ENCODE measurements around the gene ADGRD1. TPM values are rescaled to one million over a fixed set of nuclear protein-coding genes. Genes with fewer than 3 reads are reported as not detected.

ADGRD1 gene
- polyA plus RNA-seq, 1 of the 3 experiments (the other 2 are of a cell fraction), result not detected

DNA sequence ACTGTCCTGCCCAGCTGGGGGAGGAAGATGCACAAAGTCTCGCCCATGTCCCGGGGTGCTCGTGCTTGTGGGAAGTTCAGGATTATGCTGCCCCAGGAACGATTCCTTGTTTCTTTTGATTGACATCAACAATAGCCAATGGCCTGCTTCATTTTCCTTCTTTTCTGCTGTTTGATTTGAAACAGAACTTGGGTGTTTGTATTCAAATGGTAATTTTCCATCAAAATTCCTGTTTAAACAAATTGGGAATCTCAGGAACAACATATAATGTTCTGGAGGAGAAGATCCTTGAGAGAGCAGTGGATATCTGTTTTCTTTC, 97.4 kb downstream of the ADGRD1 start:
- no peak overlapping the region for H2AFZ ChIP-seq (ENCODE audit: low read depth)
- ChIA-PET POLR2A (no interaction called here), CTCF (no interaction called here)
- H4K20me1 ChIP-seq (ENCODE audit: insufficient read depth), result no peaks in the 10 kb centered on the region
- WGBS (ENCODE audit: low lambda C conversion rate), result 39% methylated on average over 4 of the region's 4 CpGs
- TF ChIP-seq USF2 (IDR thresholded peaks at IDR 0.05; ENCODE audit: borderline replicate concordance, low read depth, low read length), result no peak
- no peak for TF ChIP-seq GABPA (IDR thresholded peaks at IDR 0.05; ENCODE audit: low read depth)
- no peak for TF ChIP-seq SMC3 (IDR thresholded peaks at IDR 0.05; ENCODE audit: low read depth, low read length)
- TF ChIP-seq FOSL2 (IDR thresholded peaks at IDR 0.05; ENCODE audit: borderline replicate concordance, low read depth), result no peak
- no peak for TF ChIP-seq RAD21 (IDR thresholded peaks at IDR 0.05; ENCODE audit: low read length)
- no peak for TF ChIP-seq MAX (IDR thresholded peaks at IDR 0.05; ENCODE audit: low read depth)
- TF ChIP-seq MXI1 (IDR thresholded peaks at IDR 0.05; ENCODE audit: low read depth, low read length), result no peak
- TF ChIP-seq MEF2A (IDR thresholded peaks at IDR 0.05; ENCODE audit: borderline replicate concordance, low read depth), result no peak
- TF ChIP-seq CHD2 (IDR thresholded peaks at IDR 0.05; ENCODE audit: low read length, partially characterized antibody), result no peak
- TF ChIP-seq, protein P1, sequence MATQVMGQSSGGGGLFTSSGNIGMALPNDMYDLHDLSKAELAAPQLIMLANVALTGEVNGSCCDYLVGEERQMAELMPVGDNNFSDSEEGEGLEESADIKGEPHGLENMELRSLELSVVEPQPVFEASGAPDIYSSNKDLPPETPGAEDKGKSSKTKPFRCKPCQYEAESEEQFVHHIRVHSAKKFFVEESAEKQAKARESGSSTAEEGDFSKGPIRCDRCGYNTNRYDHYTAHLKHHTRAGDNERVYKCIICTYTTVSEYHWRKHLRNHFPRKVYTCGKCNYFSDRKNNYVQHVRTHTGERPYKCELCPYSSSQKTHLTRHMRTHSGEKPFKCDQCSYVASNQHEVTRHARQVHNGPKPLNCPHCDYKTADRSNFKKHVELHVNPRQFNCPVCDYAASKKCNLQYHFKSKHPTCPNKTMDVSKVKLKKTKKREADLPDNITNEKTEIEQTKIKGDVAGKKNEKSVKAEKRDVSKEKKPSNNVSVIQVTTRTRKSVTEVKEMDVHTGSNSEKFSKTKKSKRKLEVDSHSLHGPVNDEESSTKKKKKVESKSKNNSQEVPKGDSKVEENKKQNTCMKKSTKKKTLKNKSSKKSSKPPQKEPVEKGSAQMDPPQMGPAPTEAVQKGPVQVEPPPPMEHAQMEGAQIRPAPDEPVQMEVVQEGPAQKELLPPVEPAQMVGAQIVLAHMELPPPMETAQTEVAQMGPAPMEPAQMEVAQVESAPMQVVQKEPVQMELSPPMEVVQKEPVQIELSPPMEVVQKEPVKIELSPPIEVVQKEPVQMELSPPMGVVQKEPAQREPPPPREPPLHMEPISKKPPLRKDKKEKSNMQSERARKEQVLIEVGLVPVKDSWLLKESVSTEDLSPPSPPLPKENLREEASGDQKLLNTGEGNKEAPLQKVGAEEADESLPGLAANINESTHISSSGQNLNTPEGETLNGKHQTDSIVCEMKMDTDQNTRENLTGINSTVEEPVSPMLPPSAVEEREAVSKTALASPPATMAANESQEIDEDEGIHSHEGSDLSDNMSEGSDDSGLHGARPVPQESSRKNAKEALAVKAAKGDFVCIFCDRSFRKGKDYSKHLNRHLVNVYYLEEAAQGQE (IDR thresholded peaks at IDR 0.05; ENCODE audit: low read depth, low read length), result no peak
- H3K27me3 ChIP-seq (ENCODE audit: insufficient read depth), result no peaks in the 10 kb centered on the region
- no peaks in the 10 kb centered on the region for H3K79me2 ChIP-seq (ENCODE audit: insufficient read depth)
- H3K4me3 ChIP-seq (ENCODE audit: low read depth in 2 of 2, low read length in 1 of 2), result no peak overlapping the region
- no peaks in the 10 kb centered on the region for H3K9me2 ChIP-seq
- no peak overlapping the region for H3K9ac ChIP-seq
- no peak overlapping the region for H3K27ac ChIP-seq (ENCODE audit: low read depth in 2 of 2, low read length in 1 of 2)
- H3F3A ChIP-seq (replicated peaks; ENCODE audit: insufficient read depth), result no peaks in the 10 kb centered on the region
- DNase-seq, result no peak
- no peaks in the 10 kb centered on the region for H3K36me3 ChIP-seq (replicated peaks in 1 of 2; ENCODE audit: control insufficient read depth in 1 of 2, insufficient read depth in 2 of 2, low read length in 1 of 2)
- H3K9me3 ChIP-seq, result no peaks in the 10 kb centered on the region
- no peaks in the 10 kb centered on the region; a peak in 1 of 4 replicates for H3K4me1 ChIP-seq (ENCODE audit: control insufficient read depth in 1 of 2, insufficient read depth in 2 of 2, low read depth in 1 of 2, low read length in 1 of 2)
- H3K4me2 ChIP-seq, result no peak overlapping the region

DNA sequence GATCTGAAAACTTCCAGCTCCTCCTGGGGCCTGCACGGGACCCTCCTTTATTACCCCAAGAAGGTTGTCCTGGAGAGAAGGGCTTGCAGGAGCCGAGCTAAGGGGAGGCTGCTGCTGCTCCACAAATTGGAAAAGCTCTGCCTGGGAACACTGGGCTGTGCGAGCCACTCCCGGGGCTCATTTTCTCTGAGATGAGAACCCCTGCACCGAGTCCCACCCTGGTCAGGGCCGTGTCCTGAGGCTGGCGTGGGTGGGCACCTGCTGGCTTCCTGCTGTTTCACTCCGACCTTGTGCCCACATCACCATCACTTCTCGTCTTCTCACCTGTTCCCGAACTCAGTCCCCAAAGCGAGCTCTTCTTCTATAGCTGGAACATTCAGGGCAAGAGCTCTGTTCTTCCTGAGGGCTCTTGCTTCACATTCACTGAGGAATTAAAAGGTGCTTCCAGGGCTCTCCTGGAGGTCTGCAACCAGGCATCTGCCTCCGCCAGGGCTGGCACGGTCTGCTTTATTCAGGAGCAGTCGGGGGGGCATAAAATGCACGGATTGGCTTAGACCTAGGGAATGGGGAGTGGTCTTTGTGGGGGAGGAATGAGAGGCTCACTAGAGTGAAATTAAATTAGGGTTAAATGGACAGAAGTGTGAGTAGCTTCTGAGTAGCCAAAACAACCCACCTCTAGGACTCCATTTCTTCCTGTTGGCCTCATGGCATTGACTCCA, 98.5 kb downstream of the ADGRD1 start:
- ChIA-PET POLR2A (interaction anchor here (0.6 kb wide), 1 partner anchor 151 kb away, joined by 3 read pairs; no protein-coding TSS in a partner anchor), CTCF (interaction anchor here (0.8 to 1.6 kb wide), 3 partner anchors 10 to 100 kb away, joined by 3 to 5 read pairs (median 3); no protein-coding TSS in a partner anchor)
- no peak for TF ChIP-seq MEF2A (IDR thresholded peaks at IDR 0.05; ENCODE audit: borderline replicate concordance, low read depth)
- no peak for TF ChIP-seq RXRA (IDR thresholded peaks at IDR 0.05; ENCODE audit: borderline replicate concordance, low read depth)
- TF ChIP-seq RCOR1 (IDR thresholded peaks at IDR 0.05; ENCODE audit: low read length), result no peak
- TF ChIP-seq TEAD4 (IDR thresholded peaks at IDR 0.05; ENCODE audit: borderline replicate concordance, insufficient read depth), result no peak
- TF ChIP-seq EP300 (IDR thresholded peaks at IDR 0.05; ENCODE audit: borderline replicate concordance in 1 of 2, low read depth in 1 of 2, low read length in 1 of 2), result no peak
- no peak for TF ChIP-seq NFIC (IDR thresholded peaks at IDR 0.05; ENCODE audit: borderline replicate concordance)
- TF ChIP-seq TAF1 (IDR thresholded peaks at IDR 0.05; ENCODE audit: borderline replicate concordance, low read depth, low read length), result no peak
- TF ChIP-seq NRF1 (IDR thresholded peaks at IDR 0.05; ENCODE audit: low read depth, low read length), result no peak
- no peak for TF ChIP-seq RFX5 (IDR thresholded peaks at IDR 0.05; ENCODE audit: low read length)
- no peak for TF ChIP-seq USF2 (IDR thresholded peaks at IDR 0.05; ENCODE audit: borderline replicate concordance, low read depth, low read length)
- no peak for TF ChIP-seq JUND (IDR thresholded peaks at IDR 0.05)
- no peak for TF ChIP-seq SIN3A (IDR thresholded peaks at IDR 0.05; ENCODE audit: borderline replicate concordance, low read depth, low read length)
- TF ChIP-seq SMC3 (IDR thresholded peaks at IDR 0.05; ENCODE audit: low read depth, low read length), result no peak
- TF ChIP-seq FOXM1 (IDR thresholded peaks at IDR 0.05; ENCODE audit: low read depth), result no peak

More for the DNA sequence above, 98.5 kb downstream of the ADGRD1 start:
- H3K27ac ChIP-seq (ENCODE audit: low read depth in 2 of 2, low read length in 1 of 2), result no peak overlapping the region
- no peaks in the 10 kb centered on the region for H3K9me3 ChIP-seq
- H3K4me1 ChIP-seq (ENCODE audit: control insufficient read depth in 1 of 2, insufficient read depth in 2 of 2, low read depth in 1 of 2, low read length in 1 of 2), result no peaks in the 10 kb centered on the region; a peak in 1 of 4 replicates
- H3K27me3 ChIP-seq (ENCODE audit: insufficient read depth), result no peaks in the 10 kb centered on the region
- H3K79me2 ChIP-seq (ENCODE audit: insufficient read depth), result no peaks in the 10 kb centered on the region
- no peak overlapping the region for H3K4me2 ChIP-seq
- no peaks in the 10 kb centered on the region for H3K36me3 ChIP-seq (replicated peaks in 1 of 2; ENCODE audit: control insufficient read depth in 1 of 2, insufficient read depth in 2 of 2, low read length in 1 of 2)
- no peak overlapping the region for H3K4me3 ChIP-seq (ENCODE audit: low read depth in 2 of 2, low read length in 1 of 2)
- H2AFZ ChIP-seq (ENCODE audit: low read depth), result no peak overlapping the region
- H3F3A ChIP-seq (replicated peaks; ENCODE audit: insufficient read depth), result no peaks in the 10 kb centered on the region
- H3K9me2 ChIP-seq, result no peaks in the 10 kb centered on the region
- WGBS (ENCODE audit: low lambda C conversion rate), result 38% methylated on average over 12 of the region's 15 CpGs
- no peaks in the 10 kb centered on the region for H4K20me1 ChIP-seq (ENCODE audit: insufficient read depth)
- DNase-seq, result no peak
- H3K9ac ChIP-seq, result no peak overlapping the region

All from SK-N-SH (cell line).